Naive thymus-derived CD8-positive, alpha-beta T cell (primary cell): Measurements from ENCODE around the gene METTL18. TPM values are rescaled to one million over a fixed set of nuclear protein-coding genes. Genes with fewer than 3 reads are reported as not detected.
"Not testable (repeated sequence)": the region's sequence is repeated elsewhere in the genome, so short reads cannot be mapped to it uniquely, and the experiment has no call there.

Experiments
- ATAC-seq, 2 donors: fragments of 150-1000 bp; cut with Tn5 transposase in 1 of 2; sonication (Bioruptor Pico), chemical (Tn5 transposase) in 1 of 2; 1 replicate in 1 of 2; 2 replicates in 1 of 2; pipeline ENCODE4 v1.10.0; 2021; ENCODE audit warnings: mild to moderate bottlenecking in 2 of 2, moderate library complexity in 2 of 2
- POLR2A ChIA-PET: fragments of 350-600 bp; sonication (Branson Sonifier 250); formaldehyde crosslinking; loops from one replicate; lab custom pipeline; 2021; ENCODE audit warnings: antibody characterized with exemption; lab: Charles Lee
- DNase-seq, 10 donors: peaks; one replicate each; pipeline versions ENCODE4 v3.0.0 to v3.0.0-alpha.2; 2020 to 2022
- H3K27ac Mint-ChIP-seq, 10 donors: one replicate each; pipeline ENCODE4 v1.8.0; 2020 to 2022; ENCODE audit warnings: mild to moderate bottlenecking in 10 of 10, mixed read lengths in 10 of 10, moderate library complexity in 4 of 10, inconsistent platforms in 1 of 10
- H3K27me3 Mint-ChIP-seq, 5 donors: one replicate each; pipeline ENCODE4 v1.8.0; 2021 to 2022; ENCODE audit warnings: mixed read lengths in 5 of 5
- H3K36me3 Mint-ChIP-seq, 3 donors: one replicate each; pipeline ENCODE4 v1.8.0; 2020 to 2022; ENCODE audit warnings: mixed read lengths in 3 of 3, mild to moderate bottlenecking in 2 of 3, inconsistent platforms in 1 of 3
- H3K4me1 Mint-ChIP-seq, 4 donors: one replicate each; pipeline ENCODE4 v1.8.0; 2021 to 2022; ENCODE audit warnings: mixed read lengths in 4 of 4
- H3K4me3 Mint-ChIP-seq, 10 donors: one replicate each; pipeline ENCODE4 v1.8.0; 2020 to 2022; ENCODE audit warnings: mild to moderate bottlenecking in 10 of 10, mixed read lengths in 10 of 10, moderate library complexity in 6 of 10, inconsistent platforms in 1 of 10
- H3K9me3 Mint-ChIP-seq, 9 donors: one replicate each; pipeline ENCODE4 v1.8.0; 2020 to 2022; ENCODE audit warnings: mixed read lengths in 9 of 9, mild to moderate bottlenecking in 3 of 9, inconsistent platforms in 1 of 9, moderate library complexity in 1 of 9
- polyA plus RNA-seq, 3 donors: library from polyadenylated mRNA; unstranded; fragments of 300-500 nt; fragmentation: Illumina TruSeq; gene quantifications; one replicate each; pipeline ENCODE4 v1.2.3, GENCODE V29; 2021
- total RNA-seq, 8 experiments: library from RNA in 2 of 8; stranded (reverse) in 2 of 8; gene quantifications; one replicate each; pipeline ENCODE4 v1.2.3 and lab custom pipeline; 2021 to 2026

METTL18 gene
- total and polyA plus RNA-seq, 5 experiments from 2014 or later = 11.3 to 27.5 (median 17.5) TPM

GRCh38 chr1:169811418-169812035 is 16.8 kb upstream of the METTL18 start:
- H3K4me1 Mint-ChIP-seq, H3K9me3 Mint-ChIP-seq, DNase-seq, POLR2A ChIA-PET, H3K27ac Mint-ChIP-seq, ATAC-seq, H3K4me3 Mint-ChIP-seq, H3K27me3 Mint-ChIP-seq: not testable (repeated sequence)
- peaks cover 0 to 17% (median 9%) of the 10 kb centered on the region in 3 donors for H3K36me3 Mint-ChIP-seq

GRCh38 chr1:169809370-169810095 is 14.8 kb upstream of the METTL18 start:
- no peak for ATAC-seq
- Mint-ChIP-seq H3K27ac (no peak overlapping the region), H3K4me3 (no peak overlapping the region), H3K4me1 (no peaks in the 10 kb centered on the region), H3K27me3 (no peaks in the 10 kb centered on the region), H3K9me3 (peaks cover 0 to 5% (median 0%) of the 10 kb centered on the region in 9 donors), H3K36me3 (peaks cover 0 to 18% (median 12%) of the 10 kb centered on the region in 3 donors)
- peak in 5 of 10 donors; percentile 7 to 43 (median 38) for DNase-seq
- POLR2A ChIA-PET = interaction anchor here (0.8 kb wide), 1 partner anchor 15 kb away, joined by 4 read pairs; the partner anchor contains the start of gene METTL18

- ATAC-seq (no peak), DNase-seq (no peak)
- no peak overlapping the region for H3K27ac Mint-ChIP-seq
- H3K36me3 Mint-ChIP-seq = peaks cover 0 to 35% (median 4%) of the 10 kb centered on the region in 3 donors
- H3K27me3 Mint-ChIP-seq = no peaks in the 10 kb centered on the region
- POLR2A ChIA-PET = no interaction called here
- no peaks in the 10 kb centered on the region for H3K4me1 Mint-ChIP-seq
- no peak overlapping the region for H3K4me3 Mint-ChIP-seq
- no peaks in the 10 kb centered on the region for H3K9me3 Mint-ChIP-seq
These were observed 10.2 kb upstream of the METTL18 start for GRCh38 chr1:169804941-169805340.

GRCh38 chr1:169802888-169803287 is 8.2 kb upstream of the METTL18 start:
- Mint-ChIP-seq H3K27me3 (no peaks in the 10 kb centered on the region), H3K4me3 (no peak overlapping the region), H3K27ac (no peak overlapping the region), H3K4me1 (no peaks in the 10 kb centered on the region), H3K36me3 (peaks cover 0 to 31% (median 4%) of the 10 kb centered on the region in 3 donors), H3K9me3 (no peaks in the 10 kb centered on the region)
- ATAC-seq (no peak), DNase-seq (no peak)
- POLR2A ChIA-PET = no interaction called here

- Mint-ChIP-seq H3K4me1 (peaks cover 17 to 41% (median 35%) of the 10 kb centered on the region in 4 donors), H3K36me3 (peaks cover 0 to 17% (median 5%) of the 10 kb centered on the region in 3 donors)
- POLR2A ChIA-PET = no interaction called here
These were observed 2.6 kb upstream of the METTL18 start for GRCh38 chr1:169797281-169797680.

GRCh38 chr1:169796274-169796810 is 1.6 kb upstream of the METTL18 start:
- peaks cover 0 to 24% (median 11%) of the 10 kb centered on the region in 3 donors for H3K36me3 Mint-ChIP-seq
- no peak for ATAC-seq
- H3K27ac Mint-ChIP-seq = peak overlapping the region in 3 of 10 donors; percentile 11 to 40 (median 35)
- POLR2A ChIA-PET = no interaction called here
- H3K9me3 Mint-ChIP-seq = no peaks in the 10 kb centered on the region
- no peaks in the 10 kb centered on the region for H3K27me3 Mint-ChIP-seq
- peak overlapping the region in 9 of 10 donors; percentile 15 to 99 (median 97) for H3K4me3 Mint-ChIP-seq
- peaks cover 21 to 49% (median 45%) of the 10 kb centered on the region in 4 donors for H3K4me1 Mint-ChIP-seq
- DNase-seq = no peak

More at GRCh38 chr1:169797281-169797680, 2.6 kb upstream of the METTL18 start:
- DNase-seq = no peak
- ATAC-seq = no peak
- Mint-ChIP-seq H3K27me3 (no peaks in the 10 kb centered on the region), H3K9me3 (no peaks in the 10 kb centered on the region), H3K4me3 (no peak overlapping the region), H3K27ac (no peak overlapping the region)

GRCh38 chr1:169795687-169796086 is 980 bp upstream of the METTL18 start:
- peak overlapping the region; percentile 92 to 100 (median 99) for H3K4me3 Mint-ChIP-seq
- peaks cover 0 to 26% (median 11%) of the 10 kb centered on the region in 3 donors for H3K36me3 Mint-ChIP-seq
- DNase-seq (no peak), ATAC-seq (no peak)
- peak overlapping the region in 9 of 10 donors; percentile 82 to 100 (median 99) for H3K27ac Mint-ChIP-seq
- POLR2A ChIA-PET = interaction anchor here (2.8 kb wide), 1 partner anchor 98 kb away, joined by 21 read pairs; the partner anchor contains the start of gene SCYL3
- no peaks in the 10 kb centered on the region for H3K9me3 Mint-ChIP-seq
- peaks cover 21 to 50% (median 48%) of the 10 kb centered on the region in 4 donors for H3K4me1 Mint-ChIP-seq
- no peaks in the 10 kb centered on the region for H3K27me3 Mint-ChIP-seq

GRCh38 chr1:169793730-169794129 is 977 bp downstream of the METTL18 start:
- Mint-ChIP-seq H3K4me1 (peaks cover 21 to 55% (median 49%) of the 10 kb centered on the region in 4 donors), H3K9me3 (no peaks in the 10 kb centered on the region)
- no peak for DNase-seq

GRCh38 chr1:169788402-169788801 is 6.3 kb downstream of the METTL18 start:
- Mint-ChIP-seq H3K27me3 (peaks cover 15 to 34% (median 22%) of the 10 kb centered on the region in 5 donors), H3K36me3 (peaks cover 0 to 22% (median 11%) of the 10 kb centered on the region in 3 donors), H3K9me3 (no peaks in the 10 kb centered on the region), H3K27ac (no peak overlapping the region), H3K4me3 (no peak overlapping the region), H3K4me1 (peaks cover 6 to 33% (median 19%) of the 10 kb centered on the region in 4 donors)
- POLR2A ChIA-PET = no interaction called here
- ATAC-seq = no peak
- no peak for DNase-seq

More at GRCh38 chr1:169793730-169794129, 977 bp downstream of the METTL18 start:
- peak overlapping the region; percentile 96 to 100 (median 99) for H3K27ac Mint-ChIP-seq
- ATAC-seq = no peak
- POLR2A ChIA-PET = interaction anchor here (0.6 to 2.8 kb wide), 4 partner anchors 100 to 1838 kb away, joined by 3 to 21 read pairs (median 8); partner anchors contain the start of genes BLZF1, NME7 and SCYL3
- peaks cover 0 to 2% (median 0%) of the 10 kb centered on the region in 5 donors for H3K27me3 Mint-ChIP-seq
- peaks cover 0 to 26% (median 11%) of the 10 kb centered on the region in 3 donors for H3K36me3 Mint-ChIP-seq
- H3K4me3 Mint-ChIP-seq = peak overlapping the region; percentile 92 to 100 (median 99)

GRCh38 chr1:169786974-169787373 is 7.7 kb downstream of the METTL18 start:
- H3K9me3 Mint-ChIP-seq = no peaks in the 10 kb centered on the region
- POLR2A ChIA-PET = no interaction called here
- ATAC-seq (no peak), DNase-seq (no peak)
- H3K27me3 Mint-ChIP-seq = peaks cover 20 to 43% (median 30%) of the 10 kb centered on the region in 5 donors
- H3K4me3 Mint-ChIP-seq = no peak overlapping the region
- peaks cover 0 to 8% (median 3%) of the 10 kb centered on the region in 3 donors for H3K36me3 Mint-ChIP-seq
- H3K4me1 Mint-ChIP-seq = peaks cover 3 to 19% (median 7%) of the 10 kb centered on the region in 4 donors
- H3K27ac Mint-ChIP-seq = no peak overlapping the region

GRCh38 chr1:169785267-169785666 is 9.4 kb downstream of the METTL18 start:
- Mint-ChIP-seq H3K4me3 (no peak overlapping the region), H3K27me3 (peaks cover 20 to 48% (median 31%) of the 10 kb centered on the region in 5 donors), H3K4me1 (peaks cover 0 to 3% (median 0%) of the 10 kb centered on the region in 4 donors), H3K27ac (no peak overlapping the region), H3K36me3 (no peaks in the 10 kb centered on the region), H3K9me3 (no peaks in the 10 kb centered on the region)
- POLR2A ChIA-PET = no interaction called here
- ATAC-seq (no peak), DNase-seq (no peak)

GRCh38 chr1:169784102-169784501 is 10.6 kb downstream of the METTL18 start:
- POLR2A ChIA-PET = no interaction called here
- ATAC-seq (no peak), DNase-seq (no peak)
- H3K9me3 Mint-ChIP-seq = no peaks in the 10 kb centered on the region
- no peaks in the 10 kb centered on the region for H3K4me1 Mint-ChIP-seq
- H3K36me3 Mint-ChIP-seq = no peaks in the 10 kb centered on the region
- H3K4me3 Mint-ChIP-seq = no peak overlapping the region
- H3K27me3 Mint-ChIP-seq = peaks cover 20 to 46% (median 31%) of the 10 kb centered on the region in 5 donors
- H3K27ac Mint-ChIP-seq = no peak overlapping the region
